Subcutaneous adipose tissue (tissue), 4 donors: ENCODE measurements around the gene WNK2. TPM values are rescaled to one million over a fixed set of nuclear protein-coding genes. Genes with fewer than 3 reads are reported as not detected.

Experiments
- CTCF ChIP-seq: fragments of 450-650 bp; IDR thresholded peaks from one replicate; pipeline ENCODE4 v1.5.1; 2016; ENCODE audit warnings: low read depth, mild to moderate bottlenecking, control low read depth, antibody characterized with exemption, moderate library complexity
- total RNA-seq, 4 donors: library from RNA; depleted of rRNA; stranded (reverse); fragments of >200 nt; gene quantifications; one replicate each; pipeline ENCODE4 v1.1.0, GENCODE V29; 2016

Gene WNK2
- total RNA-seq, 4 donors from 2014 or later = not detected

GRCh38 chr9:93173365-93174051 lies 10.4 kb upstream of the WNK2 start:
- no peak for TF ChIP-seq CTCF

- TF ChIP-seq CTCF = no peak
Measured at GRCh38 chr9:93174976-93175375, 9.0 kb upstream of the WNK2 start.

- no peak for TF ChIP-seq CTCF
Measured at GRCh38 chr9:93177676-93178075, 6.3 kb upstream of the WNK2 start.

- no peak for TF ChIP-seq CTCF
Measured at GRCh38 chr9:93178851-93179786, 4.8 kb upstream of the WNK2 start.

GRCh38 chr9:93180938-93181337 lies 3.0 kb upstream of the WNK2 start:
- no peak for TF ChIP-seq CTCF

DNA sequence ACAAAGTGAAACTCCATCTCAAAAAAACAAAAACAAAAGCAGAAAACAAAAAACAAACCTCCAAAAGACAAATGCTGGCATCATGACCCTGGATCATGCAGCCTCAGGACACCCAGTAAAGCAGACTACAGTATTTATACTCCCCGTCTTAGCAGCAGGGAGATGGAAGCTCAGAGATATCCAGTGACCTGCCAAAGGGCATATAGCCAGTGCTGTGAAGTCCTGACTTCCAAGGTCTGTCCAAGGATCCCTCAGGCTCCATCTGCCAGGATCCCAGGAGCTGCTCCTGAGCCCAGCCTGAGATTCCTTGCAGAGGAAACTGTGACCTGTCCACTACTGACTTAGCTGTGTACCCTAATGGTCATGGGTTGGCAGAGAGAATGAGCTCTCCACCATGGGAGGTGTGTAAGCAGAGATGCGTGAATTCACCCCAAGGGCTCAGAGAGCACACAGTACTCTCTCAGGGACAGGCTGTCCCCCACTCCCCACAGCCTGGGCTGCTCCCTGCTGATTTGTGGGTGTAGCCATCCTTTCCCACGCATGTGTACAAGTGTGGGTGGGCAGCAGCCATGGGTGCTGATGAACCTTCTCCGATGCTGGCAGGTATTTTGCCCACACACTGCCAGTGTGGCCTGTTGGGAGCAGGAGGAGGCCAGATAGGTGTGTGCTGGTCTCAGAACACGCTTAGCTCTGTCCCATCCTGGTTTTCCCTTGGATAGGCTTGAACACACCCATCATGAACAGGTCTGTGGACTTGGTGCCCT lies 2.1 kb upstream of the WNK2 start:
- no peak for TF ChIP-seq CTCF

DNA sequence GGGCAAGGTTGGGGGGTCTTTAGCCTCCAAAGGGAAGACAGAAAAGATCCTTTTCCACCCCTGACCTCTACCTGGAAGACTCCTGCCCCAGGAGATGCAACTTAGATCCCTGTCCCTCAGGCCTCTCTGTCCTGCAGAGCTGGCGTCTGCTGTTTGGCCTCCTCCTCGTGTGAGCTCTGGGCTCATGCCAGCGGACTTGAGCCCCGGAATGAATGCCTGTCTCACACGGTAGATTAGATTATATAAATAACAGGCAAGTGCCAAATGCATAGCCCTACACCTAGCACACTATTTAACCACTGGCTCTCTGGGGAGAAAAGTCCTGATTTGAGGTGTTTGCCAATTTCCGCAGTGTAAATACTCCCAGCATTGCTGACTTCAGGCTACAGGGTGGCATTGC lies 1.4 kb upstream of the WNK2 start:
- TF ChIP-seq CTCF = no peak
